ENCODE measurements around the gene EIF4G3. TPM values are rescaled to one million over a fixed set of nuclear protein-coding genes. Genes with fewer than 3 reads are reported as not detected.
"Not testable (repeated sequence)": the region's sequence is repeated elsewhere in the genome, so short reads cannot be mapped to it uniquely, and the experiment has no call there.

EIF4G3 gene
- total RNA-seq, 2 donors from 2014 or later, result 20.8 to 48.8 TPM

DNA sequence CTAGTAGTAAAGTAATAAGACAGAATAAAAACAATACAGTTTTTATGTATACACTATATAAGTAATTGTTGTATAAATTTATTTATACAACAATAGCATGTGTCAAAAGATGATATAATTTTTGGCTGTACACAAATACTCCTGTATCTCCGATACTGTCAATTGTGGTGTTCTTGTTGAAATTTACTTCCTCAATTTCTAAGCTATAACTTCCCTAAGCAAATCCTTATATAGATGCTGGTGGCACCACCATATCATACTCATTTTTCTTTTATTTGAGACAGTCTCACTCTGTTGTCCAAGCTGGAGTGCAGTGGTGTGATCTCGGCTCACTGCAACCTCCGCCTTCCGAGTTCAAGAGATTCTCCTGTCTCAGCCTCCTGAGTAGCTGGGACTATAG, 248.6 kb downstream of the EIF4G3 start:
- Histone ChIP-seq H3K27me3 (no peaks in the 10 kb centered on the region), H3K9me3 (no peaks in the 10 kb centered on the region), H3K4me3 (no peak overlapping the region), H3K36me3 (replicated peaks in 1 of 2; ENCODE audit: insufficient read depth in 1 of 2, low read depth in 2 of 2) (no peaks in the 10 kb centered on the region), H3K4me1 (no peaks in the 10 kb centered on the region), H3K27ac (no peak overlapping the region)
- TF ChIP-seq, protein P1, sequence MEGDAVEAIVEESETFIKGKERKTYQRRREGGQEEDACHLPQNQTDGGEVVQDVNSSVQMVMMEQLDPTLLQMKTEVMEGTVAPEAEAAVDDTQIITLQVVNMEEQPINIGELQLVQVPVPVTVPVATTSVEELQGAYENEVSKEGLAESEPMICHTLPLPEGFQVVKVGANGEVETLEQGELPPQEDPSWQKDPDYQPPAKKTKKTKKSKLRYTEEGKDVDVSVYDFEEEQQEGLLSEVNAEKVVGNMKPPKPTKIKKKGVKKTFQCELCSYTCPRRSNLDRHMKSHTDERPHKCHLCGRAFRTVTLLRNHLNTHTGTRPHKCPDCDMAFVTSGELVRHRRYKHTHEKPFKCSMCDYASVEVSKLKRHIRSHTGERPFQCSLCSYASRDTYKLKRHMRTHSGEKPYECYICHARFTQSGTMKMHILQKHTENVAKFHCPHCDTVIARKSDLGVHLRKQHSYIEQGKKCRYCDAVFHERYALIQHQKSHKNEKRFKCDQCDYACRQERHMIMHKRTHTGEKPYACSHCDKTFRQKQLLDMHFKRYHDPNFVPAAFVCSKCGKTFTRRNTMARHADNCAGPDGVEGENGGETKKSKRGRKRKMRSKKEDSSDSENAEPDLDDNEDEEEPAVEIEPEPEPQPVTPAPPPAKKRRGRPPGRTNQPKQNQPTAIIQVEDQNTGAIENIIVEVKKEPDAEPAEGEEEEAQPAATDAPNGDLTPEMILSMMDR (IDR thresholded peaks at IDR 0.05), result no peak
- no peak for TF ChIP-seq POLR2A (IDR thresholded peaks at IDR 0.05)
- 79 to 84% methylated on average over 4 of the region's 4 CpGs for WGBS, 2 donors
- intact Hi-C loops (cut with DNase I), result no loop called here
- ATAC-seq (no peak), DNase-seq (no peak)

DNA sequence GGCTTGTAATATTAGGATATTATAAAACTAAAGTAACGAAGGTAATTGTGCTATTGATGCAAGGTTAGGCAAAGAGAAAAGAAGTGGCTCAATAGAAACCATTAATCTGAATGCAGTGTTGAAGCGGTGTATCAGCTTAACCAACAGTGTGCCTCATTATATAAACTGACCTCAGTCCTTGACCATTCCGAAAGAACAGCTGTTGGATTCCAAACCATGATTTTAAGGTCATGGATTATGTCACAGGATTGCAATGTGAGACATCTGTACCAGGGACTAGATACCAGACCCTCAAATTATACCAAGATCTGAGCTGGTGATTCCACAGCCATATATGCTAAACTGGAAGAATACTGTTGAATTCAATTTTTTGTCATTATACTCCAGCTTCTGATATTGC, 255.4 kb downstream of the EIF4G3 start:
- 92% methylated on average over 3 of the region's 3 CpGs for WGBS, 2 donors
- intact Hi-C loops (cut with DNase I), result no loop called here
- ATAC-seq, result no peak
- Histone ChIP-seq H3K4me3 (no peak overlapping the region), H3K4me1 (no peaks in the 10 kb centered on the region), H3K36me3 (replicated peaks in 1 of 2; ENCODE audit: insufficient read depth in 1 of 2, low read depth in 2 of 2) (no peaks in the 10 kb centered on the region), H3K27ac (no peak overlapping the region), H3K9me3 (no peaks in the 10 kb centered on the region), H3K27me3 (no peaks in the 10 kb centered on the region)
- no peak for TF ChIP-seq POLR2A (IDR thresholded peaks at IDR 0.05)
- TF ChIP-seq, protein P1 (IDR thresholded peaks at IDR 0.05), result no peak
- DNase-seq, result no peak

DNA sequence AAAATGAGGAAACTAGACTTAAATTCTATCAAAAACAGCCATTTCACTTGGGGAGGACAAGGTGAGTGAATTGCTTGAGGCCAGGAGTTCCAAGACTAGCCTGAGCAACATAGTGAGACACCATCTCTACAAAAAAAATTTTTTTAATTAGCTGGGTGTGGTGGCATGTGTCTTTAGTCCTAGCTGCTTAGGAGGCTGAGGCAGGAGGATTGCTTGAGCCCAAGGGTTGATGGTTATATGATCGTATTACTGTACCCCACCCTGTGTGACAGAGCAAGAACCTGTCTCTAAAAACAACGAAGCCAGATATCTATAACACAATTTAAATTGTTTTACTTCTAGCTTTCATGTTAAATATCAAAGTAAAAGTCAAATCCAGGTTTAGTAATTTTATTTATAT, 263.5 kb downstream of the EIF4G3 start:
- WGBS, 2 donors, result 95 to 96% methylated on average over 2 of the region's 2 CpGs
- Histone ChIP-seq H3K4me1 (no peaks in the 10 kb centered on the region), H3K36me3 (replicated peaks in 1 of 2; ENCODE audit: insufficient read depth in 1 of 2, low read depth in 2 of 2) (no peaks in the 10 kb centered on the region), H3K27me3 (no peaks in the 10 kb centered on the region), H3K27ac (no peak overlapping the region), H3K4me3 (no peak overlapping the region), H3K9me3 (no peaks in the 10 kb centered on the region)
- no peak for ATAC-seq
- no peak for DNase-seq
- TF ChIP-seq, protein P1 (IDR thresholded peaks at IDR 0.05), result no peak
- TF ChIP-seq POLR2A (IDR thresholded peaks at IDR 0.05), result no peak
- intact Hi-C loops (cut with DNase I), result no loop called here

DNA sequence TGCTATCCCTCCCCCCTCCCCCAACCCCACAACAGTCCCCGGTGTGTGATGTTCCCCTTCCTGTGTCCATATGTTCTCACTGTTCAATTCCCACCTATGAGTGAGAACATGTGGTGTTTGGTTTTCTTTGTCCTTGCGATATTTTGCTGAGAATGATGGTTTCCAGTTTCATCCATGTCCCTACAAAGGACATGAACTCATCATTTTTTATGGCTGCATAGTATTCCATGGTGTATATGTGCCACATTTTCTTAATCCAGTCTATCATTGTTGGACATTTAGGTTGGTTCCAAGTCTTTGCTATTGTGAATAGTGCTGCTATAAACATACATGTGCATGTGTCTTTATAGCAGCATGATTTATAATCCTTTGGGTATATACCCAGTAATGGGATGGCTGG, 269.2 kb downstream of the EIF4G3 start:
- H3K36me3 ChIP-seq (replicated peaks in 1 of 2; ENCODE audit: insufficient read depth in 1 of 2, low read depth in 2 of 2); H3K9me3 ChIP-seq; intact Hi-C loops (cut with DNase I); H3K27ac ChIP-seq; H3K4me3 ChIP-seq; ATAC-seq; DNase-seq; H3K4me1 ChIP-seq; H3K27me3 ChIP-seq: not testable (repeated sequence)
- 100% methylated on average over 2 of the region's 2 CpGs for WGBS, 2 donors

DNA sequence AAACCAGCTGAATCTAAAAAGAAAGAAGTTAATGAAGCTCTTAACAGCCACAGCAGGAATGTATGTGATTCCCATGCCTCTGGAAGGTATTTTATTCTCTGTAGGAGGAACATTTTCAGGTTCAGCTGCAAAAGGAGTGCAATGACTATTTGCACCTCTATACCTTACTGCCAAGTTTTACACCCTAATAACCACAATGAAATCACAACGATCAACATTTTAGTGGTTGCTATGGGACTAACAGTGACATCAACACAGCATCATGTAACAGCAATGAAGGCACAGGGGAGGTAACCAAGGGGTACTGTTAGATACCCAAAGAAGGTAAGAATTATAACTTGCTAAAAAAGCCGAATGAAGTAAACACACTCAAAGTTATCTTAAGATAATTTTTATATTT, 273.3 kb downstream of the EIF4G3 start:
- Histone ChIP-seq H3K4me1 (no peaks in the 10 kb centered on the region), H3K9me3 (no peaks in the 10 kb centered on the region), H3K4me3 (no peak overlapping the region), H3K36me3 (replicated peaks in 1 of 2; ENCODE audit: insufficient read depth in 1 of 2, low read depth in 2 of 2) (peaks cover 0 to 2% of the 10 kb centered on the region in 2 donors), H3K27ac (no peak overlapping the region), H3K27me3 (no peaks in the 10 kb centered on the region)
- DNase-seq (no peak), ATAC-seq (no peak)
- 68 to 87% methylated on average over 2 of the region's 2 CpGs for WGBS, 2 donors
- TF ChIP-seq, protein P1 (IDR thresholded peaks at IDR 0.05), result no peak
- no peak for TF ChIP-seq POLR2A (IDR thresholded peaks at IDR 0.05)
- intact Hi-C loops (cut with DNase I), result no loop called here
